GM23338 (cell line): ENCODE data around the gene GLOD5. TPM values are rescaled to one million over a fixed set of nuclear protein-coding genes. Genes with fewer than 3 reads are reported as not detected.

Experiments used
- ATAC-seq: fragments of 200-7000 bp; cut with Tn5 transposase; 3 replicates; pipeline ENCODE4 v1.9.1; 2020
- DNase-seq: peaks from one replicate; pipeline ENCODE4 v3.0.0-alpha.2; 2015; ENCODE audit warnings: low spot score
- H2AFZ ChIP-seq: fragments of 200-600 bp; sonication (generic); 2 replicates; pipeline ENCODE4 v1.8.0; 2016; ENCODE audit warnings: antibody characterized with exemption, mild to moderate bottlenecking, moderate library complexity
- H3F3A ChIP-seq: fragments of 200-600 bp; sonication (generic); replicated peaks from 2 replicates; pipeline ENCODE4 v1.8.0; 2017; ENCODE audit warnings: antibody characterized with exemption, mixed run types, low read depth
- H3K27ac ChIP-seq: fragments of 200-600 bp; sonication (generic); 2 replicates; pipeline ENCODE4 v1.6.1; 2016; ENCODE audit warnings: low read depth
- H3K27me3 ChIP-seq: fragments of 200-600 bp; sonication (generic); 2 replicates; pipeline ENCODE4 v1.8.0; 2016; ENCODE audit warnings: mild to moderate bottlenecking, mixed run types, moderate library complexity; ENCODE audit not compliant: insufficient read depth
- H3K36me3 ChIP-seq: fragments of 200-600 bp; sonication (generic); 2 replicates; pipeline ENCODE4 v1.8.0; 2016; ENCODE audit warnings: mild to moderate bottlenecking; ENCODE audit not compliant: insufficient read depth
- H3K4me1 ChIP-seq: fragments of 200-600 bp; sonication (generic); 2 replicates; pipeline ENCODE4 v1.8.0; 2016; ENCODE audit warnings: mild to moderate bottlenecking, moderate library complexity; ENCODE audit not compliant: insufficient read depth
- H3K4me2 ChIP-seq: fragments of 200-600 bp; sonication (generic); 2 replicates; pipeline ENCODE4 v1.7.1; 2017; ENCODE audit warnings: mixed run types
- H3K4me3 ChIP-seq: fragments of 200-600 bp; sonication (generic); 2 replicates; pipeline ENCODE4 v1.6.1; 2016; ENCODE audit warnings: mixed run types
- H3K79me2 ChIP-seq: fragments of 200-600 bp; sonication (generic); replicated peaks from 2 replicates; pipeline ENCODE4 v1.8.0; 2017; ENCODE audit warnings: mild to moderate bottlenecking; ENCODE audit not compliant: insufficient read depth
- H3K9me2 ChIP-seq: fragments of 200-600 bp; sonication (generic); 2 replicates; pipeline ENCODE4 v1.8.0; 2017; ENCODE audit not compliant: insufficient read depth
- H4K20me1 ChIP-seq: fragments of 200-600 bp; sonication (generic); replicated peaks from 2 replicates; pipeline ENCODE4 v1.8.0; 2017; ENCODE audit warnings: mild to moderate bottlenecking; ENCODE audit not compliant: insufficient read depth
- H3K27ac Mint-ChIP-seq: 2 replicates; pipeline ENCODE4 v1.8.0; 2020; ENCODE audit warnings: inconsistent platforms, mild to moderate bottlenecking, moderate library complexity, mixed read lengths
- H3K27me3 Mint-ChIP-seq: 3 replicates; pipeline ENCODE4 v1.8.0; 2022; ENCODE audit warnings: low read depth, mild to moderate bottlenecking, moderate library complexity, mixed read lengths, inconsistent platforms; ENCODE audit not compliant: insufficient read depth, poor library complexity
- H3K36me3 Mint-ChIP-seq: 3 replicates; pipeline ENCODE4 v1.8.0; 2021; ENCODE audit warnings: low read depth, mild to moderate bottlenecking, inconsistent platforms, moderate library complexity, mixed read lengths
- H3K4me1 Mint-ChIP-seq: 3 replicates; pipeline ENCODE4 v1.8.0; 2020; ENCODE audit warnings: mild to moderate bottlenecking, inconsistent platforms, mixed read lengths
- H3K4me3 Mint-ChIP-seq: 3 replicates; pipeline ENCODE4 v1.8.0; 2021; ENCODE audit warnings: moderate library complexity, mild to moderate bottlenecking, inconsistent platforms, mixed read lengths
- H3K9me3 Mint-ChIP-seq: 3 replicates; pipeline ENCODE4 v1.8.0; 2020; ENCODE audit warnings: moderate library complexity, mild to moderate bottlenecking, inconsistent platforms, mixed read lengths
- CREB1 ChIP-seq: fragments of 250-450 bp; sonication (Bioruptor Pico); IDR thresholded peaks from 2 replicates; pipeline ENCODE4 v1.5.0; 2020; ENCODE audit warnings: low read depth, mild to moderate bottlenecking, moderate library complexity
- EZH2 ChIP-seq: fragments of 200-600 bp; sonication (generic); IDR thresholded peaks from one replicate; pipeline ENCODE4 v1.8.0; 2017; ENCODE audit warnings: antibody characterized with exemption, mild to moderate bottlenecking, low read depth; ENCODE audit not compliant: unreplicated experiment
- EZH2phosphoT487 ChIP-seq: fragments of 200-600 bp; sonication (generic); IDR thresholded peaks from one replicate; pipeline ENCODE4 v1.8.1; 2018; ENCODE audit warnings: antibody characterized with exemption; ENCODE audit not compliant: unreplicated experiment
- JUNB ChIP-seq: IDR thresholded peaks from one replicate; pipeline ENCODE4 v1.6.1; 2016; ENCODE audit warnings: antibody characterized with exemption; ENCODE audit not compliant: unreplicated experiment
- NANOG ChIP-seq: IDR thresholded peaks from 2 replicates; pipeline ENCODE4 v1.6.1; 2016; ENCODE audit warnings: antibody characterized with exemption, borderline replicate concordance
- POLR2AphosphoS5 ChIP-seq: IDR thresholded peaks from 2 replicates; pipeline ENCODE4 v1.6.1; 2016; ENCODE audit warnings: antibody characterized with exemption, low read depth
- ZNF114 ChIP-seq: fragments of 250-450 bp; sonication (Bioruptor Pico); IDR thresholded peaks from 2 replicates; pipeline ENCODE4 v1.5.0; 2020; ENCODE audit warnings: mild to moderate bottlenecking, moderate library complexity
- ZNF331 ChIP-seq: fragments of 250-450 bp; sonication (Bioruptor Pico); IDR thresholded peaks from 2 replicates; pipeline ENCODE4 v1.5.0; 2020; ENCODE audit warnings: low read depth, mild to moderate bottlenecking, moderate library complexity
- polyA plus RNA-seq: library from polyadenylated mRNA; unstranded; fragments of >200 nt; fragmentation: Nextera tagmentation; extraction: Ambion mirVana; gene quantifications from 2 replicates; pipeline ENCODE4 v1.2.1, GENCODE V29; 2016
- total RNA-seq: library from RNA; depleted of rRNA; stranded (reverse); fragments of >200 nt; shearing (Covaris generic); gene quantifications from 2 replicates; pipeline ENCODE4 v1.2.3, GENCODE V29; 2014
- TF ChIP-seq, protein P1 (sequence below): IDR thresholded peaks from one replicate; pipeline ENCODE4 v1.6.1; 2018; ENCODE audit warnings: antibody characterized with exemption; ENCODE audit not compliant: unreplicated experiment
- TF ChIP-seq, protein P2 (sequence below), 2 experiments: fragments of 200-600 bp in 1 of 2; sonication (generic) in 1 of 2; conservative IDR thresholded peaks; 2 replicates each; pipeline versions ENCODE4 v1.5.1 to v1.6.1; 2016 to 2017; ENCODE audit warnings: antibody characterized with exemption in 2 of 2, low read depth in 2 of 2, mild to moderate bottlenecking in 2 of 2, moderate library complexity in 1 of 2

GLOD5 gene
- total and polyA plus RNA-seq, 2 experiments from 2014 or later: not detected

DNA sequence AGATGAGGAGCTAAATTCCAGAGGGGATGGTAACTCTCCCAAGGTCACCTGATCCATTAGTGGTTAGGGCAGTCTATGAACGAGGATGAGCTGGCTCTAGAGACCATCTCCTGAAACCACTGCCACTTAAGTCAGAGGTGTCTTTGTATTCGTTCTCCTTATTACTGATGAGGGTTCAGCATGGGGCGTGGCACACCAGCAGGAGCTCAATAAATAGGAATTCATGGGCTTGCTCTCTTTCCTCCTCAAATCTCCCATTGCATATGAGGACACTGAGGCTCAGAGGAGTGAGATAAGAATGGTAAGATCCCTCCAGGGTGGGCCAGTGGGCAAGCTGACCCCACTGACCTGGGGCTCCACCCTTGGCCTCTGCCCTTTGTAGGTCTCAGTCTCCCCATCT, 23.2 kb downstream of the GLOD5 start (continued):
- TF ChIP-seq, protein P1, sequence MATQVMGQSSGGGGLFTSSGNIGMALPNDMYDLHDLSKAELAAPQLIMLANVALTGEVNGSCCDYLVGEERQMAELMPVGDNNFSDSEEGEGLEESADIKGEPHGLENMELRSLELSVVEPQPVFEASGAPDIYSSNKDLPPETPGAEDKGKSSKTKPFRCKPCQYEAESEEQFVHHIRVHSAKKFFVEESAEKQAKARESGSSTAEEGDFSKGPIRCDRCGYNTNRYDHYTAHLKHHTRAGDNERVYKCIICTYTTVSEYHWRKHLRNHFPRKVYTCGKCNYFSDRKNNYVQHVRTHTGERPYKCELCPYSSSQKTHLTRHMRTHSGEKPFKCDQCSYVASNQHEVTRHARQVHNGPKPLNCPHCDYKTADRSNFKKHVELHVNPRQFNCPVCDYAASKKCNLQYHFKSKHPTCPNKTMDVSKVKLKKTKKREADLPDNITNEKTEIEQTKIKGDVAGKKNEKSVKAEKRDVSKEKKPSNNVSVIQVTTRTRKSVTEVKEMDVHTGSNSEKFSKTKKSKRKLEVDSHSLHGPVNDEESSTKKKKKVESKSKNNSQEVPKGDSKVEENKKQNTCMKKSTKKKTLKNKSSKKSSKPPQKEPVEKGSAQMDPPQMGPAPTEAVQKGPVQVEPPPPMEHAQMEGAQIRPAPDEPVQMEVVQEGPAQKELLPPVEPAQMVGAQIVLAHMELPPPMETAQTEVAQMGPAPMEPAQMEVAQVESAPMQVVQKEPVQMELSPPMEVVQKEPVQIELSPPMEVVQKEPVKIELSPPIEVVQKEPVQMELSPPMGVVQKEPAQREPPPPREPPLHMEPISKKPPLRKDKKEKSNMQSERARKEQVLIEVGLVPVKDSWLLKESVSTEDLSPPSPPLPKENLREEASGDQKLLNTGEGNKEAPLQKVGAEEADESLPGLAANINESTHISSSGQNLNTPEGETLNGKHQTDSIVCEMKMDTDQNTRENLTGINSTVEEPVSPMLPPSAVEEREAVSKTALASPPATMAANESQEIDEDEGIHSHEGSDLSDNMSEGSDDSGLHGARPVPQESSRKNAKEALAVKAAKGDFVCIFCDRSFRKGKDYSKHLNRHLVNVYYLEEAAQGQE: no peak
- TF ChIP-seq CREB1 (CRISPR knock-in tag) (no peak), EZH2phosphoT487 (no peak)

DNA sequence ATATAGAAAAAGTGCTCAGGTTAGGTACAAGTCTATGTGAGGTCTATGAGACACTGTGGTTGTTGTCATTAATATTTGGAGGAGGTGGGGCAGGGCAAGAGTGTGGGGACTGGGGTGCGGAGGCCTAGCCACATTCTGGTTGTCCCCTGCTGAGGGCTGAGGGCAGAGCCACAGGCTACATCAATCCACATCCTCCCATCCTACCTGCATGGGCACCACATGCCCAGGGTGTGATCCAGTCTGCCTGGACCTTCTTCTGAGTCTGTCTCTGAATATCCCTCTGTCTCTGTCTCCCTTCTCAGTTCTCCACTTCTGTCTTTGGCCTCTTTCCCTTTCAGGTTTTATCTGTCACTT, 23.6 kb downstream of the GLOD5 start:
- ATAC-seq: no peak
- Histone ChIP-seq H3K4me2 (no peak overlapping the region), H3K4me1 (no peaks in the 10 kb centered on the region), H3K4me3 (no peak overlapping the region), H2AFZ (no peak overlapping the region), H4K20me1 (no peaks in the 10 kb centered on the region), H3K79me2 (no peaks in the 10 kb centered on the region), H3K27me3 (no peaks in the 10 kb centered on the region), H3K27ac (no peak overlapping the region), H3F3A (no peaks in the 10 kb centered on the region), H3K36me3 (no peaks in the 10 kb centered on the region), H3K9me2 (no peaks in the 10 kb centered on the region)
- Mint-ChIP-seq H3K4me1 (no peaks in the 10 kb centered on the region; the same call in 2 of the 3 replicates), H3K9me3 (no peaks in the 10 kb centered on the region; the same call in 1 of the 3 replicates), H3K27me3 (peaks cover 4% of the 10 kb centered on the region), H3K36me3 (no peaks in the 10 kb centered on the region; the same call in 2 of the 3 replicates), H3K4me3 (no peak overlapping the region), H3K27ac (no peak overlapping the region)
- DNase-seq: no peak
- TF ChIP-seq, protein P2, sequence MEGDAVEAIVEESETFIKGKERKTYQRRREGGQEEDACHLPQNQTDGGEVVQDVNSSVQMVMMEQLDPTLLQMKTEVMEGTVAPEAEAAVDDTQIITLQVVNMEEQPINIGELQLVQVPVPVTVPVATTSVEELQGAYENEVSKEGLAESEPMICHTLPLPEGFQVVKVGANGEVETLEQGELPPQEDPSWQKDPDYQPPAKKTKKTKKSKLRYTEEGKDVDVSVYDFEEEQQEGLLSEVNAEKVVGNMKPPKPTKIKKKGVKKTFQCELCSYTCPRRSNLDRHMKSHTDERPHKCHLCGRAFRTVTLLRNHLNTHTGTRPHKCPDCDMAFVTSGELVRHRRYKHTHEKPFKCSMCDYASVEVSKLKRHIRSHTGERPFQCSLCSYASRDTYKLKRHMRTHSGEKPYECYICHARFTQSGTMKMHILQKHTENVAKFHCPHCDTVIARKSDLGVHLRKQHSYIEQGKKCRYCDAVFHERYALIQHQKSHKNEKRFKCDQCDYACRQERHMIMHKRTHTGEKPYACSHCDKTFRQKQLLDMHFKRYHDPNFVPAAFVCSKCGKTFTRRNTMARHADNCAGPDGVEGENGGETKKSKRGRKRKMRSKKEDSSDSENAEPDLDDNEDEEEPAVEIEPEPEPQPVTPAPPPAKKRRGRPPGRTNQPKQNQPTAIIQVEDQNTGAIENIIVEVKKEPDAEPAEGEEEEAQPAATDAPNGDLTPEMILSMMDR (conservative IDR thresholded peaks at IDR 0.05; ENCODE audit: low read depth in 2 of 2): no peak
- no peak for TF ChIP-seq JUNB

DNA sequence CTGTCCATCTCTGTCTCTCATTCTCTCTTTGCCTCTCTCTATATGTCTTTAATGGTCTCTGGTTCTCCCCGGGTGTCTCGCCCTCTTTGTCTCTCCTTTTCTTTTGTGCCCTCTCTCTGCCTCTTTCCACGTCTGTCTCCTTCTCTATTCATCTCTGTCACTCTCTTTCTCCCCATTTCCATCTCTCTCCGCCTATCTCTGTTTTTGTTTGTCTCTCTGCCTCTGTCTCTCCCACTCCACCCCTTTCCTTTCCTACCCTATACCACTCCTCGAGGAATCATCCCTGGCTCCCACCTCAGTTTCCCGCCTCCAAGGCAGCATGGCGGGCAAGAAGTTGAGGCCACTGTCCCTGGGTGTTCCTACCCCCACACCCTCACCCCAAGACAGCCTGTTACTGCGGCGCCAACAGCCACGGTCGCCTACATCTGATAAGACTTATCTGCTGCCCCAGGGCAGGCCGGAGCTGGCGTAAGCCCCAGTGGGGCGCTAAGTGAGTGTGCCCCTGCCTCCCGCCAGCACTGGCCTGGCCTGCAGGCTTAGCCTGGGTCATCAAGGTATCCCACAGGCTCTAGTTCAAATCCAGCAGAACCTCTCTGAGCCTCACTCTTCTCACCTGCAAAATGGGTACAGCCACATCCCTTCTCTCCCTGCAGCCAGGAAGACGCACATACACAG, 24.1 kb downstream of the GLOD5 start:
- H3K79me2 ChIP-seq: no peaks in the 10 kb centered on the region
- no peaks in the 10 kb centered on the region for H3K9me2 ChIP-seq
- Mint-ChIP-seq H3K36me3 (no peaks in the 10 kb centered on the region; the same call in 2 of the 3 replicates), H3K27me3 (peaks cover 4% of the 10 kb centered on the region), H3K4me3 (no peak overlapping the region), H3K9me3 (no peaks in the 10 kb centered on the region; the same call in 1 of the 3 replicates), H3K27ac (no peak overlapping the region), H3K4me1 (no peaks in the 10 kb centered on the region; the same call in 2 of the 3 replicates)
- H3K27me3 ChIP-seq: no peaks in the 10 kb centered on the region
- DNase-seq: no peak
- no peaks in the 10 kb centered on the region for H3F3A ChIP-seq
- no peak overlapping the region for H3K4me2 ChIP-seq
- H3K4me1 ChIP-seq: no peaks in the 10 kb centered on the region
- no peak overlapping the region for H3K27ac ChIP-seq
- no peaks in the 10 kb centered on the region for H3K36me3 ChIP-seq
- ATAC-seq: no peak
- no peak overlapping the region for H2AFZ ChIP-seq
- H4K20me1 ChIP-seq: no peaks in the 10 kb centered on the region
- H3K4me3 ChIP-seq: no peak overlapping the region
- TF ChIP-seq CREB1 (CRISPR knock-in tag): no peak
- TF ChIP-seq ZNF331 (CRISPR knock-in tag): no peak
- TF ChIP-seq, protein P1: no peak
- no peak for TF ChIP-seq POLR2AphosphoS5
- TF ChIP-seq NANOG: no peak
- TF ChIP-seq ZNF114 (CRISPR knock-in tag): no peak
- no peak for TF ChIP-seq EZH2
